Effector memory CD4-positive, alpha-beta T cell (primary cell): ENCODE results near the gene SMIM10L1.

Experiments
- DNase-seq, 3 donors: peaks; one replicate each; pipeline ENCODE4 v3.0.0-alpha.2; 2020
- H3K27ac ChIP-seq: 2 replicates; pipeline ENCODE4 v1.7.0; 2013; ENCODE audit warnings: mild to moderate bottlenecking, low read length, moderate library complexity; ENCODE audit not compliant: insufficient read depth, poor library complexity, severe bottlenecking
- H3K27me3 ChIP-seq: replicated peaks from 2 replicates; pipeline ENCODE4 v1.7.0; 2013; ENCODE audit warnings: mild to moderate bottlenecking, low read length; ENCODE audit not compliant: insufficient read depth, control insufficient read depth, poor library complexity, severe bottlenecking
- H3K36me3 ChIP-seq: 2 replicates; pipeline ENCODE4 v1.7.0; 2013; ENCODE audit warnings: mild to moderate bottlenecking, low read length, moderate library complexity; ENCODE audit not compliant: control insufficient read depth, insufficient read depth
- H3K4me1 ChIP-seq: 2 replicates; pipeline ENCODE4 v1.7.0; 2013; ENCODE audit warnings: low read length, mild to moderate bottlenecking; ENCODE audit not compliant: control insufficient read depth, insufficient read depth, poor library complexity, severe bottlenecking
- H3K4me3 ChIP-seq: 2 replicates; pipeline ENCODE4 v1.7.0; 2013; ENCODE audit warnings: low read length, low read depth, mild to moderate bottlenecking; ENCODE audit not compliant: insufficient read depth, poor library complexity, severe bottlenecking
- H3K9me3 ChIP-seq: 2 replicates; pipeline ENCODE4 v1.7.0; 2013; ENCODE audit warnings: mild to moderate bottlenecking, low read length, moderate library complexity; ENCODE audit not compliant: control insufficient read depth

The SMIM10L1 gene

DNA sequence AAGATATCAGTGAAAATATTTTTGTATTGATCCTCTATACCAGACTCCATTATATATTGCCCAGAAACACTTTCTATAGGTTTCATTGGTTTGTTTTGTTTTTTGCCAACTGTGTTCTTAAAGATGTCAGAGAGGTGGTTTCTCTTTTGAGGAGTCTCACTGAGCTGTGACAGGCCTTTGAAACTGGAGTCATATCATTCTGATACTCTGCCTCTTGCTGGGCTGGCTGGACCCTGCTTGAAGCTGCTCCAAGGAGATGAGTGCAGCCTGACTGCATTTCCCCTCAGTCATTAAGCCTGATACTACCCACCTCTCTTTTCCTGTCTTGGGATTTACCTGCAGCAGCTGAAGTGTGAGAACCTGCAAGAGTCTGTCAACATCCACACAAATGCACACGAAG is 20.2 kb upstream of the SMIM10L1 start:
- Histone ChIP-seq H3K36me3 (no peaks in the 10 kb centered on the region), H3K27ac (no peak overlapping the region), H3K27me3 (no peaks in the 10 kb centered on the region), H3K4me3 (no peak overlapping the region), H3K9me3 (no peaks in the 10 kb centered on the region), H3K4me1 (no peaks in the 10 kb centered on the region)
- DNase-seq: no peak

DNA sequence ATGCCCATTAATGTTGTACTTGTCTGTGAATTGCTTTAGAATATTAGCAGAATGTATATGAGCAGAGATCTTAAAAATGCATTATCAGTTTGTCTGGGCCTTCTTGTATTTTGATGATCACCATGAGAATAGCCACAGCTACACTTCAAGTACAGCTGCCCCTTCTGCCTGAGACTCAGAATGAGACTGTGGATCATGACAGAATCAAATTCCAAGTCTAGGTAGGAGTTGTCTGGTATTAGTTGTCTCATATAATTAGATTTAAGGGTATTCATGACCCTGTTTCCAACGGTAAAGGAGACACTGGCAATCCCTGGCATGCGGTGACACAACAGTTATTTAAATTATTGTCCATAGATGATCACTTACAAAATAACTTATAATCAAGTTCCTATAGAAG is 18.3 kb upstream of the SMIM10L1 start:
- Histone ChIP-seq H3K4me3 (no peak overlapping the region), H3K36me3 (no peaks in the 10 kb centered on the region), H3K27me3 (no peaks in the 10 kb centered on the region), H3K9me3 (no peaks in the 10 kb centered on the region), H3K4me1 (no peaks in the 10 kb centered on the region), H3K27ac (no peak overlapping the region)
- DNase-seq: no peak

GRCh38 chr12:11154400-11154925 is 16.5 kb upstream of the SMIM10L1 start:
- no peak overlapping the region for H3K4me3 ChIP-seq

DNA sequence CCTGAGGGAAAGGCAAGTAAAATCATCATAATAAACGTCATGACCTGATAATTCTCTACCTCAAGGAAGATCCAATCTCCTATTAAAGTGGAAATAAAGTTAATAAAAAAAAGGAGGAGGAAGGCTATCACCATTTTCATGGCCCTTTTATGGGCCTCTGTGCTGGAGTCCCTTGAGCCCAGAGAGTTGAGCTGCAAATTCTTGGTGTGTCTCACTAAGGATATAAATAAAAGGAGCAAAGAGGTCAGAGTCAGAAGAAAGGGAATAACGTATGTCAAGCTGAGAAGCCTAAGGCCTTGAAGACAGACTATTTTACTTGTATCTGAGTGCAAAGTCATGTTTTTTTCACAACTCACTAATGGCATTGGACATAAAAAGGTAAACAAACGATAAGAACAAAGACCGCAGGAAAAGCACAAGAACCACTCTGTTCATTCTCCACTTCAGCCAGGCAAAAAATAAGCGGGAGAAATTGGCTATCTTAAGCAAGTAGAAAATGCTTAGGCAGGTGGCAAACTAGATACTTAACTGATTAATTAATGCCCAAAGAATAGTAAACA is 12.0 kb upstream of the SMIM10L1 start:
- Histone ChIP-seq H3K36me3 (no peaks in the 10 kb centered on the region), H3K27ac (no peak overlapping the region), H3K9me3 (no peaks in the 10 kb centered on the region), H3K4me1 (no peaks in the 10 kb centered on the region), H3K27me3 (no peaks in the 10 kb centered on the region), H3K4me3 (no peak overlapping the region)
- DNase-seq: no peak

More at GRCh38 chr12:11154400-11154925, 16.5 kb upstream of the SMIM10L1 start:
- Histone ChIP-seq H3K27ac (no peak overlapping the region), H3K27me3 (no peaks in the 10 kb centered on the region), H3K4me1 (no peaks in the 10 kb centered on the region), H3K9me3 (no peaks in the 10 kb centered on the region), H3K36me3 (no peaks in the 10 kb centered on the region)
- no peak for DNase-seq

DNA sequence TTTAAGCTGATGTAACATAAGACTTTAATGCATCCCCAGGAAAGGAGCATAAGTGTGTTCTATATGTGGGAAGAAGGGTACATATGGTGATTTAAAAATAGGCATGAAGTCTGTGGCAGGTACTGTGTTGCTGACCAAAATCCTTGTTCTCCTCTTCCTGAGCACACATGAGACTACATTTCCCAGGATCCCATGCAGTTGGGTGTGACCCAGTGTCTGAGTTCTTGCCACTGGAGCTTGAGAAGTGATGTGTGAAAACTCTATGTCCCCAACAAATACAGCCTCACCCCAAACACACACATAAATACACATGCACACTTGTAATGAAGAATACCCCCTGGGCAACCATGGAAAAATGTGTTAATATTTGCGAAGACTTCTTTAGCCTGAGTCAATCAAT is 8.5 kb upstream of the SMIM10L1 start:
- Histone ChIP-seq H3K27ac (no peak overlapping the region), H3K9me3 (no peaks in the 10 kb centered on the region), H3K4me3 (no peak overlapping the region), H3K27me3 (no peaks in the 10 kb centered on the region), H3K4me1 (peaks cover 3% of the 10 kb centered on the region), H3K36me3 (peaks cover 7% of the 10 kb centered on the region)
- no peak for DNase-seq

- DNase-seq: no peak
- no peak overlapping the region for H3K4me3 ChIP-seq
- H3K27me3 ChIP-seq: no peaks in the 10 kb centered on the region
- no peaks in the 10 kb centered on the region for H3K9me3 ChIP-seq
- H3K36me3 ChIP-seq: peaks cover 9% of the 10 kb centered on the region
- peaks cover 3% of the 10 kb centered on the region for H3K4me1 ChIP-seq
- H3K27ac ChIP-seq: no peak overlapping the region
Measured at GRCh38 chr12:11164384-11164783, 6.6 kb upstream of the SMIM10L1 start.

- DNase-seq: no peak
- peaks cover 3% of the 10 kb centered on the region for H3K4me1 ChIP-seq
- H3K36me3 ChIP-seq: peaks cover 9% of the 10 kb centered on the region
- H3K27me3 ChIP-seq: peaks cover 3% of the 10 kb centered on the region
- H3K4me3 ChIP-seq: no peak overlapping the region
- no peaks in the 10 kb centered on the region for H3K9me3 ChIP-seq
- no peak overlapping the region for H3K27ac ChIP-seq
Measured at GRCh38 chr12:11166300-11166699, 4.7 kb upstream of the SMIM10L1 start.

GRCh38 chr12:11170810-11171144 is 217 bp upstream of the SMIM10L1 start:
- Histone ChIP-seq H3K9me3 (no peaks in the 10 kb centered on the region), H3K27ac (peak overlapping the region; percentile 60), H3K4me3 (peak overlapping the region; percentile 46), H3K4me1 (peaks cover under 1% of the 10 kb centered on the region), H3K27me3 (peaks cover 3% of the 10 kb centered on the region), H3K36me3 (peaks cover 7% of the 10 kb centered on the region)
- DNase-seq: no peak

- Histone ChIP-seq H3K4me3 (peak overlapping the region; percentile 46), H3K36me3 (peaks cover 6% of the 10 kb centered on the region), H3K9me3 (no peaks in the 10 kb centered on the region), H3K27me3 (peaks cover 3% of the 10 kb centered on the region), H3K4me1 (no peaks in the 10 kb centered on the region), H3K27ac (peak overlapping the region; percentile 60)
- DNase-seq: no peak
Measured at GRCh38 chr12:11171969-11172675, 1.1 kb downstream of the SMIM10L1 start.

DNA sequence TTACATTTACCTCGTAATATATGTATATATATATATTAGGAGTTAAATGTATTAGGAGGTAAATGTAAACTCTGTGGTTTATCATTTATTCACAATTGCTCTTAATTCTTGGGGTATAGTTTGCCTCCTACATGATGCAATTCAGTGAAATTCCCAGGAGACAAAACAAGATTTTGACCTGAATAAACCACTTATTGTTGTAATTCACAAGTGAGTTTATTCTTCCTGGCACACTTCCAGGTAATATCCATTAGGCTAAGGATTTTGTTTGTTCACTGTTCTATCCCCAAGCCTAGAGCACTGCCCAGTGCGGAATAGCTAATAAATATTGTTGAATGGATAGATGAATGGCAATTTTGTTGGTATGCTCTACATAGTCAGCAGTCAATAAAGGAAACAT is 3.0 kb downstream of the SMIM10L1 start:
- Histone ChIP-seq H3K4me3 (no peak overlapping the region), H3K27ac (no peak overlapping the region), H3K9me3 (no peaks in the 10 kb centered on the region), H3K27me3 (peaks cover 3% of the 10 kb centered on the region), H3K4me1 (no peaks in the 10 kb centered on the region), H3K36me3 (peaks cover 3% of the 10 kb centered on the region)
- DNase-seq: no peak
